ENCODE results near the gene TJP1.
A peak's percentile ranks its signal among the peaks of the same experiment; 100 is the strongest.

TJP1 gene

GRCh38 chr15:29854413-29854812 lies 32.1 kb upstream of the TJP1 start:
- CTCF ChIA-PET: no interaction called here
- POLR2A ChIA-PET (ENCODE audit: low non-redundant PET): no interaction called here
- no peak for TF ChIP-seq CTCF (conservative IDR thresholded peaks at IDR 0.05; ENCODE audit: low read depth)
- peak; percentile 38 for DNase-seq (ENCODE audit: low spot score)
- no peak overlapping the region for H3K27ac ChIP-seq

- ChIA-PET CTCF (interaction anchor here (0.8 kb wide), 1 partner anchor 133 kb away, joined by 3 read pairs; no protein-coding TSS in a partner anchor), POLR2A (ENCODE audit: low non-redundant PET) (no interaction called here)
- no peak for TF ChIP-seq CTCF (conservative IDR thresholded peaks at IDR 0.05; ENCODE audit: low read depth)
- no peak for DNase-seq (ENCODE audit: low spot score)
- no peak overlapping the region for H3K27ac ChIP-seq
Measured at GRCh38 chr15:29853211-29853987, 31.1 kb upstream of the TJP1 start.

GRCh38 chr15:29852201-29852600 lies 29.9 kb upstream of the TJP1 start:
- H3K27ac ChIP-seq: no peak overlapping the region
- no peak for TF ChIP-seq CTCF (conservative IDR thresholded peaks at IDR 0.05; ENCODE audit: low read depth)
- ChIA-PET CTCF (interaction anchor here (0.8 kb wide), 1 partner anchor 132 kb away, joined by 3 read pairs; no protein-coding TSS in a partner anchor), POLR2A (ENCODE audit: low non-redundant PET) (no interaction called here)
- DNase-seq (ENCODE audit: low spot score): no peak

GRCh38 chr15:29849716-29850115 lies 27.4 kb upstream of the TJP1 start:
- no peak for DNase-seq (ENCODE audit: low spot score)
- H3K27ac ChIP-seq: no peak overlapping the region
- ChIA-PET CTCF (no interaction called here), POLR2A (ENCODE audit: low non-redundant PET) (no interaction called here)
- TF ChIP-seq CTCF (conservative IDR thresholded peaks at IDR 0.05; ENCODE audit: low read depth): no peak

- no peak for DNase-seq (ENCODE audit: low spot score)
- POLR2A ChIA-PET (ENCODE audit: low non-redundant PET): no interaction called here
- no peak overlapping the region for H3K27ac ChIP-seq
- TF ChIP-seq CTCF (conservative IDR thresholded peaks at IDR 0.05; ENCODE audit: low read depth): no peak
- CTCF ChIA-PET: no interaction called here
Measured at GRCh38 chr15:29849218-29849617, 26.9 kb upstream of the TJP1 start.

- ChIA-PET POLR2A (ENCODE audit: low non-redundant PET) (no interaction called here), CTCF (interaction anchor here (0.6 kb wide), 1 partner anchor 122 kb away, joined by 3 read pairs; no protein-coding TSS in a partner anchor)
- TF ChIP-seq CTCF (conservative IDR thresholded peaks at IDR 0.05; ENCODE audit: low read depth): no peak
- DNase-seq (ENCODE audit: low spot score): peak; percentile 82
- H3K27ac ChIP-seq: peak overlapping the region; percentile 78
Measured at GRCh38 chr15:29844290-29844903, 22.1 kb upstream of the TJP1 start.

All from RWPE1 (cell line).